ENCODE results near the gene ZNF543.

Gene ZNF543

GRCh38 chr19:57302727-57303401 lies 17.4 kb upstream of the ZNF543 start:
- TF ChIP-seq TAF1 (IDR thresholded peaks at IDR 0.05; ENCODE audit: borderline replicate concordance, insufficient read depth, low read length) (no peak), REST (IDR thresholded peaks at IDR 0.05; ENCODE audit: insufficient read depth in 1 of 2, low read depth in 2 of 2, low read length in 2 of 2) (no peak), SIN3A (IDR thresholded peaks at IDR 0.05; ENCODE audit: borderline replicate concordance, insufficient read depth, low read length) (no peak), POLR2AphosphoS5 (IDR thresholded peaks at IDR 0.05; ENCODE audit: low read depth, low read length) (no peak), FOXP2 (optimal IDR thresholded peaks at IDR 0.05; ENCODE audit: borderline replicate concordance, extremely low read depth, extremely low read length, insufficient read depth) (no peak)

- no peak for TF ChIP-seq SIN3A (IDR thresholded peaks at IDR 0.05; ENCODE audit: borderline replicate concordance, insufficient read depth, low read length)
- no peak for TF ChIP-seq REST (IDR thresholded peaks at IDR 0.05; ENCODE audit: insufficient read depth in 1 of 2, low read depth in 2 of 2, low read length in 2 of 2)
- TF ChIP-seq POLR2AphosphoS5 (IDR thresholded peaks at IDR 0.05; ENCODE audit: low read depth, low read length), result no peak
- TF ChIP-seq TAF1 (IDR thresholded peaks at IDR 0.05; ENCODE audit: borderline replicate concordance, insufficient read depth, low read length), result no peak
- TF ChIP-seq FOXP2 (optimal IDR thresholded peaks at IDR 0.05; ENCODE audit: borderline replicate concordance, extremely low read depth, extremely low read length, insufficient read depth), result no peak
Observed at GRCh38 chr19:57305056-57305455, 15.2 kb upstream of the ZNF543 start.

GRCh38 chr19:57308514-57308913 lies 11.8 kb upstream of the ZNF543 start:
- TF ChIP-seq SIN3A (IDR thresholded peaks at IDR 0.05; ENCODE audit: borderline replicate concordance, insufficient read depth, low read length) (no peak), POLR2AphosphoS5 (IDR thresholded peaks at IDR 0.05; ENCODE audit: low read depth, low read length) (no peak), REST (IDR thresholded peaks at IDR 0.05; ENCODE audit: insufficient read depth in 1 of 2, low read depth in 2 of 2, low read length in 2 of 2) (no peak)

GRCh38 chr19:57310792-57311191 lies 9.5 kb upstream of the ZNF543 start:
- TF ChIP-seq REST (IDR thresholded peaks at IDR 0.05; ENCODE audit: insufficient read depth in 1 of 2, low read depth in 2 of 2, low read length in 2 of 2) (no peak), POLR2AphosphoS5 (IDR thresholded peaks at IDR 0.05; ENCODE audit: low read depth, low read length) (no peak), TAF1 (IDR thresholded peaks at IDR 0.05; ENCODE audit: borderline replicate concordance, insufficient read depth, low read length) (no peak), SIN3A (IDR thresholded peaks at IDR 0.05; ENCODE audit: borderline replicate concordance, insufficient read depth, low read length) (no peak), FOXP2 (optimal IDR thresholded peaks at IDR 0.05; ENCODE audit: borderline replicate concordance, extremely low read depth, extremely low read length, insufficient read depth) (no peak)

GRCh38 chr19:57314146-57314545 lies 6.1 kb upstream of the ZNF543 start:
- TF ChIP-seq REST (IDR thresholded peaks at IDR 0.05; ENCODE audit: insufficient read depth in 1 of 2, low read depth in 2 of 2, low read length in 2 of 2) (no peak), FOXP2 (optimal IDR thresholded peaks at IDR 0.05; ENCODE audit: borderline replicate concordance, extremely low read depth, extremely low read length, insufficient read depth) (no peak), POLR2AphosphoS5 (IDR thresholded peaks at IDR 0.05; ENCODE audit: low read depth, low read length) (no peak), TAF1 (IDR thresholded peaks at IDR 0.05; ENCODE audit: borderline replicate concordance, insufficient read depth, low read length) (no peak), SIN3A (IDR thresholded peaks at IDR 0.05; ENCODE audit: borderline replicate concordance, insufficient read depth, low read length) (no peak)
